Fibroblast of the aortic adventitia (primary cell): ENCODE results near the gene ABCC3. TPM values are rescaled to one million over a fixed set of nuclear protein-coding genes. Genes with fewer than 3 reads are reported as not detected.
"Not testable (repeated sequence)": the region's sequence is repeated elsewhere in the genome, so short reads cannot be mapped to it uniquely, and the experiment has no call there.

Experiments
- DNase-seq: peaks from one replicate; pipeline ENCODE4 v3.0.0-alpha.2; 2010; ENCODE audit warnings: low read depth
- H3K4me3 ChIP-seq: 2 replicates; pipeline ENCODE4 v1.5.1; 2011; ENCODE audit warnings: low read depth, mild to moderate bottlenecking, control low read depth, low read length, moderate library complexity
- CTCF ChIP-seq: IDR thresholded peaks from 2 replicates; pipeline ENCODE4 v1.5.1; 2011; ENCODE audit warnings: mild to moderate bottlenecking, low read length, control low read depth, inconsistent platforms; ENCODE audit not compliant: insufficient read depth
- total RNA-seq: library from RNA; depleted of rRNA; stranded (reverse); fragments of >200 nt; gene quantifications from 2 replicates; pipeline ENCODE4 v1.2.3, GENCODE V29; 2012; ENCODE audit warnings: low replicate concordance

Gene ABCC3
- total RNA-seq, 1 donor, result 12.5 TPM

- H3K4me3 ChIP-seq, result no peak overlapping the region
- TF ChIP-seq CTCF, result no peak
- DNase-seq, result no peak
Observed at GRCh38 chr17:50679008-50679544, 44.4 kb downstream of the ABCC3 start.

GRCh38 chr17:50680126-50680525 lies 45.4 kb downstream of the ABCC3 start:
- DNase-seq, result no peak
- no peak overlapping the region for H3K4me3 ChIP-seq
- TF ChIP-seq CTCF, result no peak

GRCh38 chr17:50680543-50681262 lies 46.0 kb downstream of the ABCC3 start:
- DNase-seq, result not testable (repeated sequence)

GRCh38 chr17:50681263-50682200 lies 46.9 kb downstream of the ABCC3 start:
- TF ChIP-seq CTCF, result peak; percentile 66
- peak; percentile 79 for DNase-seq
- H3K4me3 ChIP-seq, result no peak overlapping the region

More at GRCh38 chr17:50680543-50681262, 46.0 kb downstream of the ABCC3 start:
- not testable (repeated sequence) for H3K4me3 ChIP-seq

GRCh38 chr17:50682441-50682840 lies 47.8 kb downstream of the ABCC3 start:
- no peak for DNase-seq
- no peak for TF ChIP-seq CTCF
- no peak overlapping the region for H3K4me3 ChIP-seq

- no peak overlapping the region for H3K4me3 ChIP-seq
- no peak for TF ChIP-seq CTCF
- no peak for DNase-seq
Observed at GRCh38 chr17:50682938-50683337, 48.3 kb downstream of the ABCC3 start.
